HEK293 (cell line): Measurements from ENCODE around the gene FAM83E.

Experiments used
- KLF1 ChIP-seq: fragments of 450-650 bp; formaldehyde crosslinking; IDR thresholded peaks from 2 replicates; pipeline ENCODE4 v1.5.1; 2016; ENCODE audit warnings: missing biosample characterization, missing genetic modification characterization
- KLF17 ChIP-seq: fragments of 450-650 bp; formaldehyde crosslinking; IDR thresholded peaks from 2 replicates; pipeline ENCODE4 v1.5.1; 2016; ENCODE audit warnings: missing biosample characterization, missing genetic modification characterization
- KLF8 ChIP-seq: fragments of 450-650 bp; formaldehyde crosslinking; IDR thresholded peaks from 2 replicates; pipeline ENCODE4 v1.5.1; 2016; ENCODE audit warnings: missing biosample characterization, missing genetic modification characterization
- MYNN ChIP-seq: fragments of 450-650 bp; formaldehyde crosslinking; IDR thresholded peaks from 2 replicates; pipeline ENCODE4 v1.5.1; 2016; ENCODE audit warnings: missing biosample characterization, missing genetic modification characterization, borderline replicate concordance
- PRDM1 ChIP-seq: fragments of 450-650 bp; formaldehyde crosslinking; IDR thresholded peaks from 2 replicates; pipeline ENCODE4; 2016; ENCODE audit warnings: missing biosample characterization, missing genetic modification characterization
- PRDM10 ChIP-seq: fragments of 450-650 bp; formaldehyde crosslinking; IDR thresholded peaks from 2 replicates; pipeline ENCODE4 v1.5.1; 2016; ENCODE audit warnings: missing biosample characterization, missing genetic modification characterization
- TCF7L2 ChIP-seq: IDR thresholded peaks from 2 replicates; pipeline ENCODE4 v1.6.1; 2011; ENCODE audit warnings: low read depth, mild to moderate bottlenecking, inconsistent platforms, low read length, moderate library complexity, borderline replicate concordance
- TRIM28 ChIP-seq: IDR thresholded peaks from 2 replicates; pipeline ENCODE4 v1.6.1; 2011; ENCODE audit warnings: low read length, control low read depth, borderline replicate concordance
- ZBTB20 ChIP-seq: fragments of 450-650 bp; formaldehyde crosslinking; IDR thresholded peaks from 2 replicates; pipeline ENCODE4 v1.5.1; 2016; ENCODE audit warnings: missing biosample characterization, missing genetic modification characterization
- ZBTB21 ChIP-seq: fragments of 450-650 bp; formaldehyde crosslinking; IDR thresholded peaks from 2 replicates; pipeline ENCODE4 v1.5.1; 2017; ENCODE audit warnings: missing biosample characterization, missing genetic modification characterization
- ZBTB6 ChIP-seq: fragments of 450-650 bp; formaldehyde crosslinking; IDR thresholded peaks from 2 replicates; pipeline ENCODE4 v1.5.1; 2017; ENCODE audit warnings: missing biosample characterization, missing genetic modification characterization
- ZFP69B ChIP-seq: fragments of 450-650 bp; formaldehyde crosslinking; IDR thresholded peaks from 2 replicates; pipeline ENCODE4 v1.5.1; 2016; ENCODE audit warnings: missing biosample characterization, missing genetic modification characterization
- ZNF112 ChIP-seq: fragments of 450-650 bp; formaldehyde crosslinking; IDR thresholded peaks from 2 replicates; pipeline ENCODE4 v1.5.0; 2017; ENCODE audit warnings: missing biosample characterization, missing genetic modification characterization
- ZNF175 ChIP-seq: fragments of 450-650 bp; formaldehyde crosslinking; IDR thresholded peaks from 2 replicates; pipeline ENCODE4 v1.5.1; 2016; ENCODE audit warnings: missing biosample characterization, missing genetic modification characterization
- ZNF223 ChIP-seq: fragments of 450-650 bp; formaldehyde crosslinking; IDR thresholded peaks from 2 replicates; pipeline ENCODE4 v1.5.1; 2016; ENCODE audit warnings: missing biosample characterization, missing genetic modification characterization
- ZNF24 ChIP-seq: fragments of 450-650 bp; formaldehyde crosslinking; IDR thresholded peaks from 2 replicates; pipeline ENCODE4 v1.5.1; 2016; ENCODE audit warnings: missing biosample characterization, missing genetic modification characterization
- ZNF354C ChIP-seq: fragments of 450-650 bp; formaldehyde crosslinking; IDR thresholded peaks from 2 replicates; pipeline ENCODE4 v1.5.1; 2016; ENCODE audit warnings: missing biosample characterization, missing genetic modification characterization, low read depth, borderline replicate concordance
- ZNF404 ChIP-seq: fragments of 450-650 bp; formaldehyde crosslinking; IDR thresholded peaks from 2 replicates; pipeline ENCODE4 v1.5.1; 2017; ENCODE audit warnings: missing biosample characterization, missing genetic modification characterization
- ZNF423 ChIP-seq: fragments of 450-650 bp; formaldehyde crosslinking; IDR thresholded peaks from 2 replicates; pipeline ENCODE4 v1.5.1; 2016; ENCODE audit warnings: missing biosample characterization, missing genetic modification characterization
- ZNF518A ChIP-seq: fragments of 450-650 bp; formaldehyde crosslinking; conservative IDR thresholded peaks from 2 replicates; pipeline ENCODE4 v1.5.1; 2016; ENCODE audit warnings: low read depth, missing biosample characterization, missing genetic modification characterization
- ZNF530 ChIP-seq: fragments of 450-650 bp; formaldehyde crosslinking; IDR thresholded peaks from 2 replicates; pipeline ENCODE4 v1.5.1; 2016; ENCODE audit warnings: low read depth, missing biosample characterization, missing genetic modification characterization
- ZNF549 ChIP-seq: fragments of 450-650 bp; IDR thresholded peaks from 2 replicates; pipeline ENCODE4 v1.5.1; 2018; ENCODE audit warnings: missing biosample characterization, missing genetic modification characterization, mild to moderate bottlenecking, inconsistent platforms, moderate library complexity
- ZNF558 ChIP-seq: fragments of 450-650 bp; formaldehyde crosslinking; IDR thresholded peaks from 2 replicates; pipeline ENCODE4 v1.5.1; 2016; ENCODE audit warnings: missing biosample characterization, missing genetic modification characterization
- ZNF692 ChIP-seq: fragments of 450-650 bp; formaldehyde crosslinking; IDR thresholded peaks from 2 replicates; pipeline ENCODE4 v1.5.1; 2016; ENCODE audit warnings: missing biosample characterization, missing genetic modification characterization
- ZNF777 ChIP-seq: fragments of 450-650 bp; formaldehyde crosslinking; IDR thresholded peaks from 2 replicates; pipeline ENCODE4 v1.5.1; 2017; ENCODE audit warnings: missing biosample characterization, missing genetic modification characterization, borderline replicate concordance
- ZNF830 ChIP-seq: fragments of 450-650 bp; IDR thresholded peaks from 2 replicates; pipeline ENCODE4 v1.5.0; 2018; ENCODE audit warnings: missing biosample characterization, missing genetic modification characterization, low read depth, mild to moderate bottlenecking, moderate library complexity
- ZSCAN4 ChIP-seq: fragments of 450-650 bp; formaldehyde crosslinking; IDR thresholded peaks from 2 replicates; pipeline ENCODE4 v1.5.1; 2017; ENCODE audit warnings: missing biosample characterization, missing genetic modification characterization

The FAM83E gene

GRCh38 chr19:48656840-48657474 is 42.1 kb upstream of the FAM83E start (continued):
- TF ChIP-seq ZNF518A (tag by site-specific recombination) = no peak
- no peak for TF ChIP-seq TCF7L2
- TF ChIP-seq ZNF558 (tag by site-specific recombination) = no peak
- no peak for TF ChIP-seq ZNF112 (tag by site-specific recombination)
- no peak for TF ChIP-seq ZNF423 (tag by site-specific recombination)
- peak; percentile 73; the same call in 1 of the 2 replicates for TF ChIP-seq ZNF24 (tag by site-specific recombination)
- TF ChIP-seq ZNF354C (tag by site-specific recombination) = no peak
- no peak for TF ChIP-seq ZBTB6 (tag by site-specific recombination)
- no peak for TF ChIP-seq ZNF404 (tag by site-specific recombination)
- no peak for TF ChIP-seq ZSCAN4
- TF ChIP-seq PRDM1 (tag by site-specific recombination) = peak; percentile 68
- 0 out of 2 replicates have a peak, but pooled peaks have one; percentile 18 for TF ChIP-seq ZFP69B
- no peak for TF ChIP-seq ZNF530 (tag by site-specific recombination)
- no peak for TF ChIP-seq PRDM10 (tag by site-specific recombination)
- TF ChIP-seq ZNF777 = no peak
- no peak for TF ChIP-seq TRIM28
- TF ChIP-seq KLF1 (tag by site-specific recombination) = 0 out of 2 replicates have a peak, but pooled peaks have one; percentile 25
- no peak for TF ChIP-seq ZNF223 (tag by site-specific recombination)
- TF ChIP-seq ZNF175 (tag by site-specific recombination) = no peak
- TF ChIP-seq ZBTB21 = no peak
- peak; percentile 70; the same call in 1 of the 2 replicates for TF ChIP-seq ZNF692 (tag by site-specific recombination)
- TF ChIP-seq MYNN = no peak
- TF ChIP-seq ZBTB20 (tag by site-specific recombination) = no peak
- no peak for TF ChIP-seq KLF8 (tag by site-specific recombination)
- no peak for TF ChIP-seq ZNF549 (tag by site-specific recombination)
- TF ChIP-seq ZNF830 (tag by site-specific recombination) = no peak
- TF ChIP-seq KLF17 = no peak
